ENCODE results near the gene ARRDC4.
A peak's percentile ranks its signal among the peaks of the same experiment; 100 is the strongest.
"Not testable (repeated sequence)": the region's sequence is repeated elsewhere in the genome, so short reads cannot be mapped to it uniquely, and the experiment has no call there.

ARRDC4 gene

DNA sequence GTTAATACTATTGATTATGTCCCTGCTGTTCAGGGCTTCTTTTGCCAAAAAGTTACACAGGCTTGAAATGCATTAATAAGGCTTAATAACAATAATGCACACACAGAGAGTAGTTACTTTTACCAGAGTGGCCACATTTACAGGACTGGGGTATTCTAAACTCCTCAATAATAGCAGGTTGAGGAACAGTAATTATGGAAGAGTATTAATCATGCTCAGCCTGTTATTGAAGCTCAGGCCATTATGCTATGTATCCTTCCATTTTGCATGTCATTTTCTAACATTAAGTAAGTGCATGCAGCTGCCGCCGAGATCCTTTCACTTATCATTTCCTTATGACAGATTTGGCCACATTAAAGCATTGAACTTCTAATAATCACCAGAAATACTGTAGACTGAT, 5.7 kb downstream of the ARRDC4 start:
- no peak for DNase-seq

DNA sequence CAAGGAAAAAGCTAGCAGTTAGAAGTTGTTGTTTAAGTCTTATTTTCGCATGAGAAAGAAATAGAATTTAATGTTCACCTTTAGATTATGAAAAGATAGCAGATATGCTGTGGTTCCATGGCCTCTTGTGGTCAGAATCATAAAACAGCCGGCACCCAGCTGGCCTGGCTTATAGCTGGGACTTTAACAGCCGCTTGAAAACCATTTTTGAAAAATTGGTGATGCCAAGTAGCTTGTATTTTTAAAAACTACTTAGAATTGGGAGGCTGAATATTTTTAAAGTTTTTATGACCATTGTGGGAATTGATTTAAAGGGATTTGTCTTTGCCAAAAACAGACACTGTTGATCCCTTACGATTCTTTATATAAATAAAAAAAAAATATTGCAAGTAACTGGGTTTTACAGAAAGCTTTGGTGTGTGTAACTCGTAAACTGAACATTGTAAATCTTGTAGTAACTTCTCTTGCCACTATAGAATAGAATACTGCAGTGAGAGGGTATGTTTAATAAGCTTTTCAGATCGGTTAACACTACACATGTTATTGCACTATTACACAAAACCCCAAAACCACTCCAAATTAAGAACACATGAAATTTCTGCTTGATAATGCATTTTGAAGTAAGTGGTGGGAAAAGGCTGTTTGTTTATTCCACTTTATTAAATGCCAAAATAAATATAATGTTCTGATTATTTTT, 6.6 kb downstream of the ARRDC4 start:
- DNase-seq = no peak

DNA sequence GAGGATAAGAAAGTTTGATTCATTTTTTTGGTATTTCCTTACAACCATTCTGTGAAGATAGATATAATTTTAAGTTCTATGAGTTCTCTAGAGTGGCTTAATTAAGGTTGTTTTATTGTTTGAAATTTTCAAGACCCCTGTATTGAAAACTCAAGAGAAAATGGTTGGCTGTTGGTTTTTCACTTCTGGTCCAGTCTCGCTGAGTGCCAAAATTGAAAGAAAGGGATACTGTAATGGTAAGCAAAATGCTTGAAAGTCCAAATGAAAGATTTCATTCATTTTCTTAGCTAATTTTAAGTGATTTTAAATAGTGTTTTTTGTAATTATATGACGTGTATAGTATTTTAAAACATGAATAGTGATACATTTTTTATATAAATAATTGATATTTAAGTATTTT, 7.4 kb downstream of the ARRDC4 start:
- DNase-seq = no peak

DNA sequence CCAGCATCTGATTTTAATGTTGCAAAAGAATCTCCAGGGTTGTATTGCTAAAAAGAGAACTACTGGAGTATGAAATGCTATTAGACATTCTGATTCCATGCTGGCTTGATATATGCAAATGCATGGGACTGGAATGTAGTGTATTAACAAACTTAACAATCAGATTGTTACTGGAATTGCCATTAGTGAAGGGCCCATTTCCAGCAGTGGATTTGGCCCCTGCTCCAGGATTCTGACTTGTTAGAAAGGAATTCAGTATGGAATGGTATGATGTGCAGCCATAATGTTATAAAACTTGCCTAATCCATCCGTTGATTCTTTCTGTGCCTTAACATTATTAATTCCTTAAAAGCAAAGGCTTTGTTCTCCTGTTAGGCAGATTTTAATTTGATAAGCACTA, 7.9 kb downstream of the ARRDC4 start:
- peak in 1 of 58 donors; percentile 6 for DNase-seq

DNA sequence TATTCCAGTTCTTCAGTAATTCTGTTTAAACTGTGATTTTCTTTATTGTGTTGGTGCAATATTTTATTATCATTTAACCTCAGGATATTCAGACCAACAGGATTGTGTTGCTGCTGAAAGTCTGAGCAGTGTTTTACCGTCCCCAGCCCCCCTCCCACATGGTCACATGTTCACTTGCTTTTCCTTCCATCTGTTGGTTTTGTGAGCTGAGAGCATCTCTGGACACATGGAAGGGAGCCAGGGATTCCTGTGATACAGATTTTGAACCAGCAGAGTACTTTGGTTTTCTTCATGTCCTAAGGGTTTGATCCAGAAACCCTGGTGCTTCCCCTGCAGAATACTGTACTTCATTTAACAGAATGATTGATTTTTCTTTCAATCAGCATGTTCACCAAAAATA, 11.9 kb downstream of the ARRDC4 start:
- no peak for DNase-seq

DNA sequence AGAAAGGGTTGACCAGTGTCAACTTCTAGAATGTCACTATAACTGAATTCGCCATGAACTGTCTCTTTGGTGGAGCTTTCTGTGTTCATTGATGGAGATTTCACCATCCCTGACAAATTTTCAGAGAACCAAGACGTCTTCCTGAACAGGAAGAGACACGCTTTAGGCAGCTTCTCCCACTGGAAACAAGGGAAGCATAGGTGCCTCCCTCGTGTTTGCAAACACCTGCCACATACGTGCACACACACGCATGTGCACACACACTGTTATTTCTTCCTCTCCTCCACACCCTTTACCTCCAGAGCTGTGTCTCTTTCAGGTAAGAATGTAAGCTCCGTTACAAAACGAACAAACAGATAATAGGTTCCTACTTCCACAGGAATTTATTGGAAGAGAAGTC, 15.6 kb downstream of the ARRDC4 start:
- no peak for DNase-seq

DNA sequence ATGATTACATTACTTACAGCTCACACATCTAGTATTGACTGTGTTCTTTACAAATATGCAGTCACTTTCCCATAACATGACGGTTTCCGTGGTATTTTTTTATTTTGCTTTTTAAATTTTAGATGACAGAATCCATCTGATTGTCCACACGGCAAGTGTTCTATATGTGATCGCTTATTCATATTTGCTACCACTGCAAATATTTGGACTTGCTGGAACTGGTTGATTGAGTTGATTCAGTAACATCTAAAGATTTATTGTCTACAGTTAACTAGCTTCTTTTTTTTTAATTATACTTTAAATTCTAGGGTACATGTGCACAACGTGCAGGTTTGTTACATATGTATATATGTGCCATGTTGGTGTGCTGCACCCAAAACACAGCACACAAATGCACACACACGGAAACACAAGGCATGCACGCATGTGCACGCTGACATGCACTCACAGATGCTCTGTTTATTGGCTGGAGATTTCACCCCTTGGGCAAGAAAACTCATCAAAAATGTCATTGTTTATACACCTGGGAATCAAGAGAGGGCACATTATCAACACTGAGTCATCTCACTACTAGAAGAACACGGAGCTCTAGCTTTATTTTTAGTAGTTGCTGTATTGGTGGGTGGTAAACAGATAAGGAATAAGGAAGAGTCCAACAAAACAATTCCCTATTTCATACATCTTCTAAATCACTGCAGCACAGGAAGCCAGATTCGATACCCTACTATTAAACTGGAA, 16.4 kb downstream of the ARRDC4 start:
- DNase-seq = no peak

DNA sequence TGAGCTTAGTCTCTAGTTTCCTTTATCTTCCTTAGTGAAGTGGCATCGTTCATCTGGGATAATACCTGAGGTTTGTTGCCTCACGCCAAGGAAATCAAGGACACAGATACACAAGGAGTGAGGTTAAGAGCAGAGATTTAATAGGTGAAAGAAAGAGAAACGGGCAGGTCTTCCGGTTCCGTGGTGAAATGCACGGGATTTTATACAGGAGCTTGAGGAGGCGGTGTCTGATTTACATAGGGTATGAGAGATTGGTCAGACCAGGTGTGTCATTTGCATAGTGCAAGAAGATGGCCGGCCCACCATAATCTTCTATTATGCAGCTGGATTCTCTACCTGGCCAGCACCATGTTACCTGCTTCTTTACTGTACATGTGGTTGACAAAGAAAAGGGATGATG, 17.2 kb downstream of the ARRDC4 start:
- DNase-seq = no peak

DNA sequence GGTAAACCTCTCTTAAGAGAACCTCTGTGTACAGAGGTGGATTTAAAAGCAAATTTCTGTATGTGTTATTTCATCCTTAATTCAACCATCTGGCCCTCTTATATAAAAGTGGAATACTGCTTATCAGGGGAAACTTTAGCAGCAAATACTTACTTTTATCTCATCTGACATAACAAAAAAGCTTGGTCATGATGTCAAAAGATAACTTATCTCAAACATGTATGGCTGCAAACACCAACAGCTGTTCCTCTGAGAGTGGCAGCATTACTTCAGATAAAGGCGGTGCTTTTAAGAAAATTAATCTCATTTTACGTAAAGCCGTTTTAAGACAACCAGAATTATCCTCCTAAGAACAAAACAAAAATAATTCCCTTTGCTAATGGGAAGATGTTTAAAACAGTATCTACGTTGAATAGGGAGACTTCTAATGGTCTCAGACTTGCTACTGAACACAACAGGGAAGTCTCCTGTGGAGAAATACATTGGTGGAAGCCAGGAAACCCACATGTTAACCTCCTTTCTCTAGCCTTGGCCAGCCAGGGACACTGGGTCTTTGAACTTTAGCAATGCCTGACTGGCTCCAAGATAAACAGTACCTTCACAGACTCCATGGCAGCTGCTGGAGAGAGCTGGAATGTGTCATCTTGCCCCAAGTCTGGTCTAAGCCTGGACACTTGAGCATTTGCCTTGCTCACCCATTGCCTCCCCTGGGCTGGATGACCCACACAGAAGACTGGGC, 18.1 kb downstream of the ARRDC4 start:
- DNase-seq = peak in 1 of 58 donors; percentile 43

DNA sequence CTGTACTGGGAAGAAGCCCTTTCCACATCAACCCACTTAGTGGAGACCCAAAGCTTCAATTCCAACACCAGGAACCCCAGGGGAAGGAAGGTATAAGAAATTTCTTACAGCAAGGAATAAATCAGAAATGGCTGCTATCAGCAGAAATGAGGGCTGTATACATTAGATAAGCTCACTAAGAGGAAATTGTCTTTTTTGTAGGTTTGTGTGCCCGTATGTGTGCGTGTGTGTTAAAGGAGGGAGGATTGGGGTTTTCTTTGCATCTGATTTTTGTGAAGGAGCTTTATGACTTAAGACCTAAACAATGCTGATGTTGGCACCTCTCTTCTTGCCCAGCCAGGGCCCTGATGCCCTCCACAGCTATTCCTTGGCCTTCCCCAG, 18.6 kb downstream of the ARRDC4 start:
- DNase-seq = no peak

DNA sequence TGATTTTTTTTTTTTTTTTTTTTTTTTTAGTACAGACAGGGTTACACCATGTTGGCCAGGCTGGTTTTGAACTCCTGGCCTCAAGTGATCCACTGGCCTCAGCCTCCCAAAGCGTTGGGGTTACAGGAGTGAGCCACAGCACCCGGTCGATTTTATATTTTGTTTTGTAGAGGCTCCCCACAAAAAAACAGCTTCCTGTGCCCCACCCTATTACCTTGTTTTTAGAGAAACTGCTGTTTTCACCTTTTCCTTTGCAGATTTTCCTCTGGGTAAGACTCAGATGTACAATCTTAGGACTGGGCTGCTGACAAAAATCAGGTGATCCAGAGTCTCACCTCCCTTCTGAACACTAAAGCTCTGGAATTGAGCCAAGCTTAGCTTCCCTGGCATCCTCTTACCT, 20.6 kb downstream of the ARRDC4 start:
- DNase-seq = no peak

DNA sequence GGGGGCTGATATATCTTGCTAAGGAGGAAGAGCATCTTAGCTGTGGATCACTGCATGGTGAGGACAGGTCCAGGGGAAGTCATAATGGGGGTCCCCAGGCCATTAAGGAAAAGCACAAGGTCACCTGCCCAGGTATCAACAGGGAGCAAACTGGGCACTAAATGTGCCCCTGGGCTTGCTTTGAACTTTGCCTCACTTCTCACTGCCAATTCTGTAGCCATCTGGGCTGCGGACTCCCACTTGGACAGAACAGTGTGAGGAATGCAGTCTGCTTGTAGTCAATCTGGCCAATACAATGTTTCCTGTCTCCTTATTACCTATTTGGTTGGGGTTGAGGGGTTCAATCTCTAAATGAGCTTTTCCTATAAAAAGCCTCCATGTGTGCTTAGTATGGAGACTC, 21.3 kb downstream of the ARRDC4 start:
- DNase-seq = no peak

DNA sequence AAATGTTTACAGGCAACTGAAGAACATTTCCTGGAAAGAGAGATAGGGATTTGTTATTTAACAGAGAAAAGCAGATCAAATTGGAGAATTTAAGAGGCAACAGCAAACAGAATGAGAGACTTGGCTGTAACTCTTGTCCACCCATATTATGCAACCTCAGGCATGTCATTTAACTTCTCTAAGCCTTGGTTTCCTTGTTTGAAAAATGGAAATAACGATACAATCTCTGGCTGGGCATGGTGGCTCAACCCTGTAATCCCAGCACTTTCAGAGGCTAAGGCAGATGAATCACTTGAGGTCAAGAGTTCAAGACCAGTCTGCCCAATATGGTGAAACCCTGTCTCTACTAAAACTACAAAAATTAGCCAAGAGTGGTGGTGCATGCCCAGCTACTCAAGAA, 23.7 kb downstream of the ARRDC4 start:
- no peak for DNase-seq

DNA sequence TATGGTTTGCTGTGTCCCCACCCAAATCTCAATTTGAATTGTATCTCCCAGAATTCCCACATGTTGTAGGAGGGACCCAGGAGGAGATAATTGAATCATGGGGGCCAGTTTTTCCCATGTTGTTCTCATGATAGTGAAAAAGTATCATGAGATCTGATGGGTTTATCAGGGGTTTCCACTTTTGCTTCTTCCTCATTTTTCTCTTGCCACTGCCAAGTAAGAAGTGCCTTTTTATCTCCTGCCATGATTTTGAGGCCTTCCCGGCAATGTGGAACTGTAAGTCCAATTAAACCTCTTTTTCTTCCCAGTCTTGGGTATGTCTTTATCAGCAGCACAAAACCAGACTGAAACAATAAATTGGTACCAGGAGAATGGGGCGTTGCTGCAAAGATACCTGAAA, 25.5 kb downstream of the ARRDC4 start:
- DNase-seq = not testable (repeated sequence)

DNA sequence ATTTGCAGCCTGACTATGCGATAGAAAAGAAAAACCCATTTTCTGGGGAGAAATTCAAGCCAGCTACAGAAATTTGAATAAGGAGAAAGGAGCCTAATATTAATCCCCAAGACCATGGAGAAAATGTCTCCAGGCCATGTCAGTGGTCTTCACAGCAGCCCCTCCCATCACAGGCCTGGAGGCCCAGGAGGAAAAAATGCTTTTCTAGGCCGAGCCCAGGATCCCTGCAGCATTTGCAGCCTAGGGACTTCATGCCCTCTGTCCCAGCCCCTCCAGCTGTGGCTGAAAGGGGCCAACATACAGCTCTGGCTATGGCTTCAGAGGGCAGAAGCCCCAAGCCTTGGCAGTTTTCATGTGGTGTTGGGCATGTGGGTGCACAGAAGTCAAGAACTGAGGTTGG, 26.3 kb downstream of the ARRDC4 start:
- no peak for DNase-seq

DNA sequence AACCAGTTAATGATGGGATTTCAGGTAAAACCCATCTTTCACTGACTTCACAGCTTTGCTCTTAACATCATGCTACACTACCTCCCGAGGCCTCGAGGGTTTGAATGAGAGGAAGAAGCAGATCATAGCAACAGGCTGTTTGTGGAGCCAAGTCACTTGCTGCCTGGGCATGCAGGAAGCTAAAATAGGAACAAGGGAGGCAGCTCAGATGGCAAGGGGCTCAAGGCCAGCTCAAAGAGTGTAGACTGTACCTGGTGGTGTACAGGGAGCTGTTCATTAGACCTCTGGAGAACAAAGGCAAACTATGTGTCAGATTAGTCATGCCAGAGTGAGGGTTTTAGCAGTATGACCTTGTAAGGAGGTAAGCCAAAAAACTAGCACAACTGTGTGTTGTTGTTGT, 28.8 kb downstream of the ARRDC4 start:
- DNase-seq = no peak

DNA sequence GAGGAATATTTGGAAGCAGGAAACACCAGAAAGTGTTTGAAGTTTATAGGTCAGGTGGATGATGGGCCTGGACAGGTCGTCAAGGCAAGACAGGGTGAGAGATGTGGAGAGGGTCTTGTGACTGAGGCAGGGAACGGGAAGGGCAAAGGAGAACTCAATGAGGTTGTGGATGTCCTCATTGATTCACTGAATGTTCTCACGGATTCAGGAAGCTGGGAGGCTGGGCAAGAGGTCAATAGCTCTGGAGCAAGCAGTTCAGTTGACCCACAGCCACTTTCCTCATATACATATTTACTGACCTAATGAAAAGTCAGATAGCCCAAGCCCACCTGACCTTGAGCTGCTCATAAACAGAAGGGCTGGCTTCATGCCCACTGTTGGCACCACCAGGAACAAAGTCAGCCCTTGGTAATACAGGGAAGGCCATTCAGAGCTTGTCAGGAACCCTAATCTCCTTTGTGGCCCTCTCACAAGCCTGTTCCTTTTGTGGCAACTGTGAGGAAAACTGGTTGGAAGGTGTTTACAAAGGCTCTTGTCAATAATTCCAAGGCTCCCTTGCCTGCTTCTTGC, 31.6 kb downstream of the ARRDC4 start:
- no peak for DNase-seq

DNA sequence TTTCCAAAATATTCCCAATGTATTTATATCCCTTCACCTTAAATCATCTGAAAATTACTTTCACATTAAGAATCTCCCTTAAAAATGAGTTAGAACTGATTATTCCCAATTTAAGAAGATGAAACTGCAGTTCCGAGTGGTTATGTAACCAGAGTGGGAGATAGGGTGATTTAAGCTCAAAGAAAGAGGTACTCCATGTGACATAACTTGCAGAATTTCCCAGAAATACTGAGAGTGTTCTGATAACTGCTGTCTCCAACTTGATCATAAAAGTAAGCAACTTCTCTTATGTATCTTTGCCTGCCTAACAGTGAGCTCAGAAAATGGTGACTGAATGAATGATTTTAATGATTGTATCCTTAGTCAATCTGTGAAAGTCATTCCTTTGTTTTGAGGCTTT, 32.3 kb downstream of the ARRDC4 start:
- DNase-seq = no peak

DNA sequence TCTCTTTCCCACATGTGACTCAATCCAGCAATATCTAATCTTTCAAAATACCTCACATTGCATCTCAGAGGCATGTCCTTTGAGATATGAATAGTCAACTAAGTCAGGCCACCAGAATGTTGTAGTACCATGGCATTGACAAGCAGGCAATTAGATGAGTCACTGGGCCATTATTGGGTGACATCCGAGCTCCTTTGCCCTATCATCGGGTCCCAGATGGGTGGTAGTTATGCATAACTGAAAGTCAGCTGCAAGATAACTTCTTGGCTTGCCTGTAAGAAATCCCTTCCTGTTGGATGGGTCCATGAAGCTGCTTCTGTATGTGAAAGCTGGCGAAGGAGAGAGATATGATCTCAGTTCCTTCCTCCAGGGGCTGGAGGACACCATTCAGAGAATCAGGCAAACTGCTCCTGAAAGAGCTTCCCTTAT, 32.8 kb downstream of the ARRDC4 start:
- DNase-seq = no peak

DNA sequence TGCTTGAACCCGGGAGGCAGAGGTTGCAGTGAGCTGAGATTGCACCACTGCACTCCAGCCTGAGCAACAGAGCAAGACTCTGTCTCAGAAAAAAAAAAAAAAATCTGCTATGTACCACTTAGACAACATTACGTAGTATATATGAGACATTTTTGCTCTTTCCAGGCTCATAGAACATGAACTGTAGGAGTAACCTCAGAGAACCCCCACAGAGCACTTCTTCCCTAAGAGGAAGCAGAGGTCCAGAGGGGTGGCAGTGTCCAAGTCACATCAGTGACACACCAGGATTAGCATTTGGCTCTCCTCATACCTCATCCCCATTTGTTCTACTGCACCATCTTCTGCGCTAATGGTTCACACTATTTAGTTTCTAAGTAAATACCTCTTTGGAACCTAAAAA, 33.7 kb downstream of the ARRDC4 start:
- DNase-seq = no peak

DNA sequence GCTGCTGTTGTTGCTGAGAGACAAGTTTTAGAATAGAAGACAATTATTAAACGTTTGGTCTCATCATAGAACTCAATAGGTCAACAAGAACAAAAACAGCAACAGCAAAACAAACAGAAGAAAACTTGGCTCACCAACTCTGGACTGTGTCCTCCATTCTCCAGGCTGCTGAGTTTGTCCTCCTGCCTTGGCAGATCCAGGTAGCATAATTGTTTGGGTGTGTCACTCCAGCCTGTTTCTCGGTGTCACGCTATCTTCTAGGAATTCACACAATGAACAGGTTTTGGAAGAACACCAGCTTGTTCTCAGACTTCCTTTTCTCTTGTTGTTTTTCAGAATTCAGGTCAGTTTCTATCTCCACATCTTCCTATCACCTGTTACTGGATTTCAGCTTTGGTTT, 34.7 kb downstream of the ARRDC4 start:
- DNase-seq = no peak
